ENCODE data around the gene VPREB3.

DNA sequence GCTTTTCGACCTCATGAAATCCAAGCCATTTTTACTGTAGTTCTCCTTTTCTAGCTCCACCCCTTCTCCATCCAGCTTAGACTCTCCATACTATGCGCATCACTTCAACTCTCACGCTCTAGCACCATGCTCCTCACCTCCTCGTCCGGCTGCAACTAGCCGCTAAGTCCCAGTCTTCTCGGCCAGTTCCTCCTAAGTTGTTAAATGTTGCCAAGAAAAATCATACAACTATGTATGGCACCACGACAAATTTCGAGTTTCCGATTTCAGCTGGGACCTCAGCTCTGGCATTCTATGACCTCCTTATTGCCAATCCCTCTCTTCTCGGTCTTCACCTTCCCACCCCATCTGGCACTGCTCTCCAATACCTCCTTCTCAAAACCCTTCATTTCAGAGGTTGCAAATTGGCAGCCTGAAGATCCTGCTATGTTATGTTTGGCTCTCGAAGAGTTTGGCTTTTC is 4.4 kb downstream of the VPREB3 start:
- TF ChIP-seq, protein P1, sequence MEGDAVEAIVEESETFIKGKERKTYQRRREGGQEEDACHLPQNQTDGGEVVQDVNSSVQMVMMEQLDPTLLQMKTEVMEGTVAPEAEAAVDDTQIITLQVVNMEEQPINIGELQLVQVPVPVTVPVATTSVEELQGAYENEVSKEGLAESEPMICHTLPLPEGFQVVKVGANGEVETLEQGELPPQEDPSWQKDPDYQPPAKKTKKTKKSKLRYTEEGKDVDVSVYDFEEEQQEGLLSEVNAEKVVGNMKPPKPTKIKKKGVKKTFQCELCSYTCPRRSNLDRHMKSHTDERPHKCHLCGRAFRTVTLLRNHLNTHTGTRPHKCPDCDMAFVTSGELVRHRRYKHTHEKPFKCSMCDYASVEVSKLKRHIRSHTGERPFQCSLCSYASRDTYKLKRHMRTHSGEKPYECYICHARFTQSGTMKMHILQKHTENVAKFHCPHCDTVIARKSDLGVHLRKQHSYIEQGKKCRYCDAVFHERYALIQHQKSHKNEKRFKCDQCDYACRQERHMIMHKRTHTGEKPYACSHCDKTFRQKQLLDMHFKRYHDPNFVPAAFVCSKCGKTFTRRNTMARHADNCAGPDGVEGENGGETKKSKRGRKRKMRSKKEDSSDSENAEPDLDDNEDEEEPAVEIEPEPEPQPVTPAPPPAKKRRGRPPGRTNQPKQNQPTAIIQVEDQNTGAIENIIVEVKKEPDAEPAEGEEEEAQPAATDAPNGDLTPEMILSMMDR (IDR thresholded peaks at IDR 0.05): no peak
- TF ChIP-seq POLR2A (IDR thresholded peaks at IDR 0.05): no peak
- no peak for TF ChIP-seq POLR2AphosphoS5 (IDR thresholded peaks at IDR 0.05)

Data from sigmoid colon (tissue), 4 donors.